ENCODE data around the gene HS2ST1. TPM values are rescaled to one million over a fixed set of nuclear protein-coding genes. Genes with fewer than 3 reads are reported as not detected.

HS2ST1 gene
- total and polyA plus RNA-seq, 7 donors, result 2.4 to 13.7 (median 10.0) TPM

DNA sequence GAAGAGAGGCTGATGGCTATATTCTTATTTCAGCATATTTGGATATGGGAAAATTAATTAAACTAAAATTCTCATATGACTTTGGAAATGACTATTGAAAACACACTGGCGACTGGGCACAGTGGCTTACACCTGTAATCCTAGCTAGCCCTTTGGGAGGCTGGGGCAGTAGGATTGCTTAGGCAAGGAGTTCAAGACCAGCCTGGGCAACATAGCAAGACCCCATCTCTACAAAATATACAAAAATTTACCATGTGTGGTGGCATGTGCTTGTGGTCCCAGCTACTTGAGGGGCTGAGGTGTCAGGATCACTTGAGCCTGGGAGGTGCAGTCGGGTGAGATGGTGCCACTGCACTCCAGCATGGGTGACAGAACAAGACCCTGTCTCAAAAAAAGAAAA, 26.2 kb downstream of the HS2ST1 start:
- H3K4me1 ChIP-seq, result peaks cover 0 to 14% (median 11%) of the 10 kb centered on the region in 4 donors
- TF ChIP-seq, protein P1, sequence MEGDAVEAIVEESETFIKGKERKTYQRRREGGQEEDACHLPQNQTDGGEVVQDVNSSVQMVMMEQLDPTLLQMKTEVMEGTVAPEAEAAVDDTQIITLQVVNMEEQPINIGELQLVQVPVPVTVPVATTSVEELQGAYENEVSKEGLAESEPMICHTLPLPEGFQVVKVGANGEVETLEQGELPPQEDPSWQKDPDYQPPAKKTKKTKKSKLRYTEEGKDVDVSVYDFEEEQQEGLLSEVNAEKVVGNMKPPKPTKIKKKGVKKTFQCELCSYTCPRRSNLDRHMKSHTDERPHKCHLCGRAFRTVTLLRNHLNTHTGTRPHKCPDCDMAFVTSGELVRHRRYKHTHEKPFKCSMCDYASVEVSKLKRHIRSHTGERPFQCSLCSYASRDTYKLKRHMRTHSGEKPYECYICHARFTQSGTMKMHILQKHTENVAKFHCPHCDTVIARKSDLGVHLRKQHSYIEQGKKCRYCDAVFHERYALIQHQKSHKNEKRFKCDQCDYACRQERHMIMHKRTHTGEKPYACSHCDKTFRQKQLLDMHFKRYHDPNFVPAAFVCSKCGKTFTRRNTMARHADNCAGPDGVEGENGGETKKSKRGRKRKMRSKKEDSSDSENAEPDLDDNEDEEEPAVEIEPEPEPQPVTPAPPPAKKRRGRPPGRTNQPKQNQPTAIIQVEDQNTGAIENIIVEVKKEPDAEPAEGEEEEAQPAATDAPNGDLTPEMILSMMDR (IDR thresholded peaks at IDR 0.05), result no peak
- TF ChIP-seq EP300 (IDR thresholded peaks at IDR 0.05), result no peak
- TF ChIP-seq POLR2A (IDR thresholded peaks at IDR 0.05), result no peak
- TF ChIP-seq POLR2AphosphoS5 (IDR thresholded peaks at IDR 0.05), result no peak
- H3K4me3 ChIP-seq, result no peak overlapping the region
- H3K27me3 ChIP-seq, result no peaks in the 10 kb centered on the region
- H3K36me3 ChIP-seq, result no peaks in the 10 kb centered on the region
- H3K9me3 ChIP-seq, result no peaks in the 10 kb centered on the region
- WGBS, 2 donors, result 97 to 98% methylated on average over 2 of the region's 2 CpGs
- intact Hi-C loops (cut with DNase I), result no loop called here
- DNase-seq, result no peak
- H3K27ac ChIP-seq, result no peak overlapping the region

DNA sequence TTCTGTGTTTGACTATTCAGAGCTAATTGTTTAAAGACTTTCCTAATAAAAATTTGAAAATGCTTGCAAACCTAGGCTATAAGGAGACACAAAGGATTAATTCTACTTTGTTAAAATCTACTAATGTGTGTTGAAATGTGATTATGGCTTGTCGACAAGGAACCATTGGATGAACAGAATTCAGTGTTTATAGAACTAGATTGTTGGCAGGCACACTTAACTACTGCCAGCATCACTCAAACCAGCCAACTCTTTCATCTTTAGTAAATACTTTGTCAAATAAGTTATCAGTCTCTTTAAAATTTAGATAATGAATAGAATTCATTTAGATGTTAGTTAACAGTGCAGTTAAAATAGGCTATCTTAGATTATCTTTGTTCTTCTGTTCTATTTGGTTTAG, 27.6 kb downstream of the HS2ST1 start:
- DNase-seq, result no peak
- Histone ChIP-seq H3K27ac (no peak overlapping the region), H3K4me3 (no peak overlapping the region), H3K36me3 (no peaks in the 10 kb centered on the region), H3K9me3 (no peaks in the 10 kb centered on the region), H3K27me3 (no peaks in the 10 kb centered on the region), H3K4me1 (peaks cover 0 to 14% (median 11%) of the 10 kb centered on the region in 4 donors)
- intact Hi-C loops (cut with DNase I), result no loop called here
- TF ChIP-seq POLR2A (IDR thresholded peaks at IDR 0.05) (no peak), POLR2AphosphoS5 (IDR thresholded peaks at IDR 0.05) (no peak), EP300 (IDR thresholded peaks at IDR 0.05) (no peak)
- TF ChIP-seq, protein P1 (IDR thresholded peaks at IDR 0.05), result no peak
- WGBS, 2 donors, result 51 to 79% methylated on average over 1 of the region's 1 CpG

DNA sequence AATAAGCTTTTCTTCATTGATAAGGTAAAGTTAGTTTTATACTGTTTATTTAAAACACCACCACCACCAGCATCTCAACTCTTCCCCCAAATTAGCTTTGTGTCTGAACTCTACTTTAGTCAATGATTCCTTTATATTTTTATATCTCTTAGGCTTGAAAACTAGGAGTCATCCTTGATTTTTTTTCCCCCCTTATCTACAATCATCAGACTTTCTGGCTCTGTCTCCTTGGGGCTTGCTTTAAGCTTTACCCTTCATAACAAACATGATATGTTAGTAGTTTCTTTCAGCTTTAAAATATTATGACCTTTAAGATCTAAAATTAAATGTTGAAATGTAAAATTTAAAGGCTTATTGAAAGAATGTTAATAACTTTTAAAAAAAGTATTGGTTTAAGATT, 28.3 kb downstream of the HS2ST1 start:
- H3K4me1 ChIP-seq, result peaks cover 0 to 14% (median 11%) of the 10 kb centered on the region in 4 donors
- DNase-seq, result no peak
- intact Hi-C loops (cut with DNase I), result no loop called here
- H3K27ac ChIP-seq, result no peak overlapping the region
- TF ChIP-seq, protein P1 (IDR thresholded peaks at IDR 0.05), result no peak
- TF ChIP-seq POLR2A (IDR thresholded peaks at IDR 0.05) (no peak), EP300 (IDR thresholded peaks at IDR 0.05) (no peak), POLR2AphosphoS5 (IDR thresholded peaks at IDR 0.05) (no peak)
- no peaks in the 10 kb centered on the region for H3K9me3 ChIP-seq
- no peaks in the 10 kb centered on the region for H3K27me3 ChIP-seq
- H3K36me3 ChIP-seq, result no peaks in the 10 kb centered on the region
- H3K4me3 ChIP-seq, result no peak overlapping the region

DNA sequence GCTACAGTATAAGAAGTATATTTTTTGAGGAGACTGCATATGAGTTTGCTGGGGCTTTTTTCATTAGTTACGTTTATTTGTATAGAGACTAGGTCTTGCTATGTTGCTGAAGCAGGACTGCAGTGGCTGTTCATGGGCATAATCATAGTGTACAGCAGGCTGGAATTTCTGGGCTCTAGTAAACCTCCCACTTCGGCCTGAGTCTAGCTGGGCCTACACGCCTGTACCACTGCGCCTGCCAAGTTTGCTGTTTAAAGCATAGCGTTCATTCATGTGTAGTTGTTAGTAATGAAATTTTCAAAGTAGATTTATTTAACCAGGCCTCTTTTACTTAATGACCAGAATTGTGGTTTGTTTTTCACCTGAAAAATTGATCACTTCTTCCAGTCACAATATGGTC, 33.8 kb downstream of the HS2ST1 start:
- TF ChIP-seq POLR2AphosphoS5 (IDR thresholded peaks at IDR 0.05), result no peak
- TF ChIP-seq EP300 (IDR thresholded peaks at IDR 0.05), result no peak
- TF ChIP-seq, protein P1 (IDR thresholded peaks at IDR 0.05), result no peak
- no peak for TF ChIP-seq POLR2A (IDR thresholded peaks at IDR 0.05)
- intact Hi-C loops (cut with DNase I), result no loop called here
- 92 to 93% methylated on average over 5 of the region's 5 CpGs for WGBS, 2 donors
- Histone ChIP-seq H3K36me3 (no peaks in the 10 kb centered on the region), H3K27me3 (no peaks in the 10 kb centered on the region), H3K9me3 (no peaks in the 10 kb centered on the region), H3K27ac (no peak overlapping the region), H3K4me3 (no peak overlapping the region), H3K4me1 (no peaks in the 10 kb centered on the region)
- peak; percentile 49 for DNase-seq

DNA sequence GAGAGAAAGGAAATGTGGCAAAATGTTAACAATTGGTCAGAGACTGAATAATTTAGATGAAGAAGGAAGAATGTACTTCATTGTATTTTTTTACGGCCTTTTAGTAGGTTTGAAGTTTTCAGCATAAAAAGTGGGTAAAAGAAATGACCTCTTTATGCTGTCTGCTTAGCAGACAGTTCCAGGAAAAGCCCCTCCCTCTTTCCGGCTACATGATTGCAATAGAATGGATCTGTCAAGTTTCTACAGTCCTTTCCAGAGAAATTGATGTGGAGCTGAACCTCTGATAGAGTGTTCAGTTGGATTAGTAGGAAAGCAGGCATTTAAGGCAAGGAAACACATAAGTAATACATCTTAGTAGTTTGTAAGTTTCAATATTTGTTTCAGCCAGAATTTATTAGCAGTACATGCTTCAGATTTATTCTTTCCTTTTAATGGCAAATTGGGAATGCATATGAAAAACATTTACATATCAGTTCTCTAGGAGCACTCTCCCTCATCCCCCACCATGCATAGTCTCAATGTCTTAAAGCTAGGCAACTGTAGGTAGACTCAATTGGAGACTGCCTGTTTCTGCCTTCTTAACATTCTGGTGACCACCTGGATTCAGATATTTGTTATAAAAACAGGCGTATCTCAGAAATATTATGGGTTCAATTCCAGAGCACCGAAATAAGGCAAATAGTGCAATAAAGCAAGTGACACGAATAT, 36.4 kb downstream of the HS2ST1 start:
- Histone ChIP-seq H3K27ac (no peak overlapping the region), H3K27me3 (no peaks in the 10 kb centered on the region), H3K36me3 (no peaks in the 10 kb centered on the region), H3K4me3 (no peak overlapping the region), H3K9me3 (no peaks in the 10 kb centered on the region), H3K4me1 (no peaks in the 10 kb centered on the region)
- TF ChIP-seq POLR2AphosphoS5 (IDR thresholded peaks at IDR 0.05) (no peak), EP300 (IDR thresholded peaks at IDR 0.05) (no peak), POLR2A (IDR thresholded peaks at IDR 0.05) (no peak)
- TF ChIP-seq, protein P1 (IDR thresholded peaks at IDR 0.05), result no peak
- DNase-seq, result no peak
- intact Hi-C loops (cut with DNase I), result no loop called here
- WGBS, 2 donors, result 66 to 83% methylated on average over 5 of the region's 5 CpGs

Data from sigmoid colon (tissue), 7 donors.